Kidney (tissue), 14 donors: ENCODE measurements around the gene SPTLC2. TPM values are rescaled to one million over a fixed set of nuclear protein-coding genes. Genes with fewer than 3 reads are reported as not detected.

Source experiments
- DNase-seq, 5 donors: peaks; one replicate each; pipeline ENCODE4 v3.0.0-alpha.2; 2013 to 2020
- FAIRE-seq: peaks from 2 replicates; lab custom pipeline; 2012; peaks lifted over from hg19 to GRCh38; lab: Jason Lieb, UNC
- H3K27ac ChIP-seq, 2 donors: one replicate each; pipeline ENCODE4 v1.7.0; 2013; ENCODE audit warnings: low read depth in 2 of 2, low read length in 2 of 2, inconsistent platforms in 1 of 2
- H3K27me3 ChIP-seq: one replicate; pipeline ENCODE4 v1.7.1; 2013; ENCODE audit warnings: low read length, inconsistent platforms; ENCODE audit not compliant: control insufficient read depth, insufficient read depth
- H3K36me3 ChIP-seq, 3 donors: one replicate each; pipeline versions ENCODE4 v1.7.0 to v1.7.1; 2013; ENCODE audit warnings: low read length in 3 of 3, control low read depth in 1 of 3, inconsistent platforms in 1 of 3; ENCODE audit not compliant: insufficient read depth in 3 of 3, control insufficient read depth in 2 of 3
- H3K4me1 ChIP-seq, 3 donors: one replicate each; pipeline versions ENCODE4 v1.7.0 to v1.7.1; 2013; ENCODE audit warnings: low read length in 3 of 3, inconsistent platforms in 1 of 3, low read depth in 1 of 3; ENCODE audit not compliant: control insufficient read depth in 2 of 3, insufficient read depth in 2 of 3
- H3K4me3 ChIP-seq, 3 donors: one replicate each; pipeline versions ENCODE4 v1.7.0 to v1.8.1; 2013; ENCODE audit warnings: low read length in 3 of 3, control low read depth in 1 of 3, inconsistent platforms in 1 of 3
- H3K9ac ChIP-seq, 3 donors: one replicate each; pipeline versions ENCODE4 v1.7.0 to v1.7.1; 2013; ENCODE audit warnings: low read length in 3 of 3, control low read depth in 1 of 3, inconsistent platforms in 1 of 3
- H3K9me3 ChIP-seq, 3 donors: one replicate each; pipeline versions ENCODE4 v1.7.0 to v1.7.1; 2013; ENCODE audit warnings: low read length in 3 of 3, control low read depth in 1 of 3, inconsistent platforms in 1 of 3; ENCODE audit not compliant: control insufficient read depth in 2 of 3, insufficient read depth in 1 of 3
- intact Hi-C: fragments of 100-400 bp; cut with DNase I; formaldehyde crosslinking; loops from one replicate; pipeline ENCODE4 v1.11.1; 2022
- polyA plus RNA-seq: library from polyadenylated mRNA; stranded (reverse); fragments of 350-450 nt; fragmentation: Illumina TruSeq; extraction: RNeasy Lipid Tissue Mini Kit (QIAGEN cat#74804); gene quantifications from one replicate; pipeline ENCODE4 v1.2.3, GENCODE V29; 2014; ENCODE audit warnings: low read depth, low replicate concordance; ENCODE audit not compliant: insufficient read depth
- total RNA-seq: library from RNA; stranded (reverse); fragmentation: NEBNext Ultra II Directional; extraction: Animal tissue kit (Norgen Biotek cat#: 25700); gene quantifications from one replicate; pipeline ENCODE4 v1.2.1, GENCODE V29; 2021
- TF ChIP-seq, protein P1 (sequence below): IDR thresholded peaks from 3 replicates; pipeline ENCODE4 v1.5.1; 2012; ENCODE audit warnings: mild to moderate bottlenecking, moderate library complexity, borderline replicate concordance; ENCODE audit not compliant: insufficient read depth; ENCODE audit errors: extremely low read depth
- donor health status: control.
- donor health status: control.
- donor health status: control.
- donor health status: control.
- donor health status: control.
- donor health status: DM: yes; HTN: yes; CAD: no.
- donor health status: Normal renal cell carcinoma (clear cell type).

SPTLC2 gene
- total and polyA plus RNA-seq, 2 donors from 2014 or later: 17.0 to 66.1 TPM

DNA sequence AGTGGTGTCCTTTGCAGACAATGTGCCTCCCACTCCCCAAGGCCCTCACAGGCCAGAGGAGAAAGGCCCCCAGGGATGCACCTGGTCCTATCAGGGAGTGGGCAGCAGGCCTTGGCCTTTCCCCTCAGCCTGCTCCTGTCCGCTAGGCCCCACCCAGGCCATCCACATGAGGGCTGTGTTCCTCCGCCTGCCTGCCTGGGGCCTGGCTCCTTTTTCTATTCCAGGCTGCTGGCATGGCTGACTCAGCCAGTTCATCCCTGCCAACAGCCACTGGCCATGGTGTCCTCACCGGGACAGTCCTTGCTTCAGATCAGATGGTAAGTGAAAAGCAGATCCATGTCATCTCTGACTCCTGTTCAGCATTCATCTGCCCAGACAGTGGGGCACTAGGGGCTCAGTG lies 131.2 kb downstream of the SPTLC2 start:
- no peaks in the 10 kb centered on the region for H3K36me3 ChIP-seq
- no peak overlapping the region for H3K9ac ChIP-seq
- H3K9me3 ChIP-seq: no peaks in the 10 kb centered on the region
- DNase-seq (no peak), FAIRE-seq (no peak)
- TF ChIP-seq, protein P1, sequence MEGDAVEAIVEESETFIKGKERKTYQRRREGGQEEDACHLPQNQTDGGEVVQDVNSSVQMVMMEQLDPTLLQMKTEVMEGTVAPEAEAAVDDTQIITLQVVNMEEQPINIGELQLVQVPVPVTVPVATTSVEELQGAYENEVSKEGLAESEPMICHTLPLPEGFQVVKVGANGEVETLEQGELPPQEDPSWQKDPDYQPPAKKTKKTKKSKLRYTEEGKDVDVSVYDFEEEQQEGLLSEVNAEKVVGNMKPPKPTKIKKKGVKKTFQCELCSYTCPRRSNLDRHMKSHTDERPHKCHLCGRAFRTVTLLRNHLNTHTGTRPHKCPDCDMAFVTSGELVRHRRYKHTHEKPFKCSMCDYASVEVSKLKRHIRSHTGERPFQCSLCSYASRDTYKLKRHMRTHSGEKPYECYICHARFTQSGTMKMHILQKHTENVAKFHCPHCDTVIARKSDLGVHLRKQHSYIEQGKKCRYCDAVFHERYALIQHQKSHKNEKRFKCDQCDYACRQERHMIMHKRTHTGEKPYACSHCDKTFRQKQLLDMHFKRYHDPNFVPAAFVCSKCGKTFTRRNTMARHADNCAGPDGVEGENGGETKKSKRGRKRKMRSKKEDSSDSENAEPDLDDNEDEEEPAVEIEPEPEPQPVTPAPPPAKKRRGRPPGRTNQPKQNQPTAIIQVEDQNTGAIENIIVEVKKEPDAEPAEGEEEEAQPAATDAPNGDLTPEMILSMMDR: no peak
- no peak overlapping the region for H3K27ac ChIP-seq
- H3K4me1 ChIP-seq: peaks cover 0 to 25% (median 16%) of the 10 kb centered on the region in 3 donors
- H3K27me3 ChIP-seq: no peaks in the 10 kb centered on the region
- intact Hi-C loops: no loop called here
- no peak overlapping the region for H3K4me3 ChIP-seq

DNA sequence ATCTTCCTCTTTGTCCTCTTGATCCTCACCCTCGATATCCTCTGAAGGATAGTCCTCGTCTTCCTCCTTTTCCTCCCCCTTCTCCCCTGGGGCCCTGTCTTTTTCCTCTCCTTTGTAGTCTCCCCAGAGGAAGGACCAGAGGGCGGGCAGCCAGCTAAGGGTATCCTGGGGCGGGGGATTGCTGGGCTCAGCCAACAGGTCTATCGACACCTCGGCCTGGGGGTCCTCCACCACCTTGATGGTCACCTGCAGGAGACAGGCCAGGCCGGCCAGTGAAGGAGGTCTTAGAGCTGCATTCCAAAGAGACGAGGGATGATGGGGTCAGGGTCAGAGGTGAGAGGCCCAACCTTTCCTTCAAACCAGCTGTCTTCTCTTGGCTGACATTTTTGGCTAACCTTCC lies 134.0 kb downstream of the SPTLC2 start:
- DNase-seq (no peak), FAIRE-seq (no peak)
- Histone ChIP-seq H3K36me3 (no peaks in the 10 kb centered on the region), H3K4me1 (peaks cover 0 to 25% (median 16%) of the 10 kb centered on the region in 3 donors), H3K9me3 (no peaks in the 10 kb centered on the region), H3K4me3 (no peak overlapping the region), H3K27me3 (no peaks in the 10 kb centered on the region), H3K27ac (no peak overlapping the region), H3K9ac (no peak overlapping the region)
- intact Hi-C loops: no loop called here
- TF ChIP-seq, protein P1: no peak

DNA sequence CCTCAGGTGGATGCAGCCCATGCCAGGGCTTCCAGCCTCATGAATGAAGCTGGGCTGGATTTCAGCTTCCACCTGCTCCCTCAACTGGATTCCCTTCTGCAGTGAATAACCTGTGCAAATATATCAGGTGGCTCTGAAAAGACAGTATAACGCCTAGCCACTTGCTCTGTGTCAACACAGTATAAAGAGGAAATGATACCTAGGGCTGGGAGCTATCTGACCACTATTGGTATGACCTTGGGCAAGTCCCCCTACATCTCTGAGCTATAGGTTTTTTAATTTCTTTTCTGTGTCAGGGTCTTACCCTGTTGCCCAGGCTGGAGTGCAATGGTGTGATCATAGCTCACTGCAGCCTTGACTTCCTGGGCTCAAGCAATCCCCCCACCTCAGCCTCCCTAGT lies 137.6 kb downstream of the SPTLC2 start:
- H3K9ac ChIP-seq: no peak overlapping the region
- TF ChIP-seq, protein P1: no peak
- H3K27ac ChIP-seq: no peak overlapping the region
- H3K27me3 ChIP-seq: no peaks in the 10 kb centered on the region
- no peaks in the 10 kb centered on the region for H3K9me3 ChIP-seq
- intact Hi-C loops: loop anchor here (10.0 kb wide), 1 partner anchor 216 kb away; no protein-coding TSS in a partner anchor
- no peaks in the 10 kb centered on the region for H3K36me3 ChIP-seq
- peaks cover 0 to 11% (median 1%) of the 10 kb centered on the region in 3 donors for H3K4me1 ChIP-seq
- FAIRE-seq: no peak
- H3K4me3 ChIP-seq: no peak overlapping the region
- DNase-seq: no peak

DNA sequence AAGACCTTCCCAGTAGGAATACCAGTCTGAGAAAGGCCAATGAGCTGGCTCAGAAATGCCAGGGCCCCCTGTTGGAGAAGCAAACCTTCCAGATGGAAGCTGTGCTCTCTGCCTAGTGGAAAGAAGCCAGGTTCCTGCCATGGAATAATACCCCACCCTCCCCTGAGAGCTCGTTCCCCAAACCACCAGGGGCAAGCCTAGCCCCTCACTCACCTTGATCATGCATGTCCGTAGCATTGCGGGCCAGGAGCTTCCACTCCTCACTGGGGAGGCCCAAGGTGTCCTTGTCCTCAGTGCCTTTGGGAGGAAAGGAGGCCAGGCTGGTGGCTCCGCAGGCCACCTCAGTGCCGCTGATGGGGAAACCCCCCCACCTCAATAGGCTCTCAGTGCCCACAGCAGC lies 138.4 kb downstream of the SPTLC2 start:
- Histone ChIP-seq H3K9me3 (no peaks in the 10 kb centered on the region), H3K4me3 (no peak overlapping the region), H3K4me1 (peaks cover 0 to 6% (median 0%) of the 10 kb centered on the region in 3 donors), H3K27me3 (no peaks in the 10 kb centered on the region), H3K36me3 (no peaks in the 10 kb centered on the region), H3K9ac (no peak overlapping the region), H3K27ac (no peak overlapping the region)
- DNase-seq (no peak), FAIRE-seq (no peak)
- intact Hi-C loops: loop anchor here (10.0 kb wide), 1 partner anchor 217 kb away; no protein-coding TSS in a partner anchor
- TF ChIP-seq, protein P1: no peak
